Measurements from ENCODE around the gene C8G. TPM values are rescaled to one million over a fixed set of nuclear protein-coding genes. Genes with fewer than 3 reads are reported as not detected.
A peak's percentile ranks its signal among the peaks of the same experiment; 100 is the strongest.

The C8G gene
- total and polyA plus RNA-seq, 2 of the 13 experiments (the other 11 are each of a cell fraction or from before 2014, with no cell fraction given) = 4.9 to 12.8 TPM

DNA sequence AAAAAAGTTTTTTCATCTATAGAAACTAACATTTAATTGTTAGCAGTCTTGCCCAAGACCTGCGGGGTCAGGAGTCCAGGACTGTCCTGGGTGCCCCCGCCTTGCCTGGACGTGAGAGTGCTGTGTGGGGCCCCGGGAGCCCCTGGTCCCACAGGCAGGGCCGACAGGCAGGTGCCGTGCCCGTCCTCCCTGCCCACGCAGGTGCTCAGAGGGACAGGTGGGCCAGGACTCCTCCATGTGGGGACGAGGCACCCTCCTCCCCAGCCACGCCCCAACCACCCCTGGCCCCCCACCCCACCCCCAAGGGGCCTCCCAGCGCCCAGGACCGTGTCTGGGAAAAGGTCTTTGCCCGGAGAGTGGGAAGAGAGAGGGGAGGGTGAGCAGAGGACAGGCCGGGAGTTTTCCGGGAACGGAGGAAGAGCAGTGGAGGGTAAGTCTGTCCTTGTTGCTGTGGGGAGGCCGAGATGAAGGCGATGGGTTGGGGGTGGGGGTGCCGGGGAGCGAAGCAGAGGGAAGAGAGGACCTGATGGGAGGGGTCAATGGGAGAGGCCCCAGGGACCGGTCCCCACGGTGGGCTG is 4.3 kb downstream of the C8G start (continued):
- TF ChIP-seq SCMH1 (CRISPR knock-in tag; IDR thresholded peaks at IDR 0.05; ENCODE audit: borderline replicate concordance) = no peak
- TF ChIP-seq, protein P1, sequence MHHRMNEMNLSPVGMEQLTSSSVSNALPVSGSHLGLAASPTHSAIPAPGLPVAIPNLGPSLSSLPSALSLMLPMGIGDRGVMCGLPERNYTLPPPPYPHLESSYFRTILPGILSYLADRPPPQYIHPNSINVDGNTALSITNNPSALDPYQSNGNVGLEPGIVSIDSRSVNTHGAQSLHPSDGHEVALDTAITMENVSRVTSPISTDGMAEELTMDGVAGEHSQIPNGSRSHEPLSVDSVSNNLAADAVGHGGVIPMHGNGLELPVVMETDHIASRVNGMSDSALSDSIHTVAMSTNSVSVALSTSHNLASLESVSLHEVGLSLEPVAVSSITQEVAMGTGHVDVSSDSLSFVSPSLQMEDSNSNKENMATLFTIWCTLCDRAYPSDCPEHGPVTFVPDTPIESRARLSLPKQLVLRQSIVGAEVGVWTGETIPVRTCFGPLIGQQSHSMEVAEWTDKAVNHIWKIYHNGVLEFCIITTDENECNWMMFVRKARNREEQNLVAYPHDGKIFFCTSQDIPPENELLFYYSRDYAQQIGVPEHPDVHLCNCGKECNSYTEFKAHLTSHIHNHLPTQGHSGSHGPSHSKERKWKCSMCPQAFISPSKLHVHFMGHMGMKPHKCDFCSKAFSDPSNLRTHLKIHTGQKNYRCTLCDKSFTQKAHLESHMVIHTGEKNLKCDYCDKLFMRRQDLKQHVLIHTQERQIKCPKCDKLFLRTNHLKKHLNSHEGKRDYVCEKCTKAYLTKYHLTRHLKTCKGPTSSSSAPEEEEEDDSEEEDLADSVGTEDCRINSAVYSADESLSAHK (CRISPR knock-in tag; IDR thresholded peaks at IDR 0.05; ENCODE audit: borderline replicate concordance) = no peak
- TF ChIP-seq PCBP1 (IDR thresholded peaks at IDR 0.05; ENCODE audit: borderline replicate concordance, low read depth, low read length) = no peak; the same call in 1 of the 2 replicates
- no peak for TF ChIP-seq MXI1 (IDR thresholded peaks at IDR 0.05; ENCODE audit: borderline replicate concordance, low read depth, low read length)
- no peak for TF ChIP-seq FOXO1 (CRISPR knock-in tag; IDR thresholded peaks at IDR 0.05)
- TF ChIP-seq HIVEP1 (CRISPR knock-in tag; IDR thresholded peaks at IDR 0.05) = no peak
- TF ChIP-seq GATAD2A (CRISPR knock-in tag; IDR thresholded peaks at IDR 0.05) = peak; percentile 48; the same call in 1 of the 2 replicates
- TF ChIP-seq RAD51 (IDR thresholded peaks at IDR 0.05; ENCODE audit: borderline replicate concordance) = no peak
- no peak for TF ChIP-seq ZFP36L2 (CRISPR knock-in tag; IDR thresholded peaks at IDR 0.05)
- TF ChIP-seq PHF5A (CRISPR knock-in tag; IDR thresholded peaks at IDR 0.05; ENCODE audit: low read depth, unreplicated experiment) = no peak
- TF ChIP-seq ZFP36 (IDR thresholded peaks at IDR 0.05; ENCODE audit: borderline replicate concordance, low read depth, low read length, partially characterized antibody) = no peak
- TF ChIP-seq HNRNPLL (IDR thresholded peaks at IDR 0.05; ENCODE audit: low read depth, low read length, poor library complexity, severe bottlenecking) = no peak
- TF ChIP-seq SIX4 (CRISPR knock-in tag; IDR thresholded peaks at IDR 0.05) = no peak
- no peak for TF ChIP-seq SNAI1 (CRISPR knock-in tag; IDR thresholded peaks at IDR 0.05; ENCODE audit: borderline replicate concordance)
- TF ChIP-seq, protein P2, sequence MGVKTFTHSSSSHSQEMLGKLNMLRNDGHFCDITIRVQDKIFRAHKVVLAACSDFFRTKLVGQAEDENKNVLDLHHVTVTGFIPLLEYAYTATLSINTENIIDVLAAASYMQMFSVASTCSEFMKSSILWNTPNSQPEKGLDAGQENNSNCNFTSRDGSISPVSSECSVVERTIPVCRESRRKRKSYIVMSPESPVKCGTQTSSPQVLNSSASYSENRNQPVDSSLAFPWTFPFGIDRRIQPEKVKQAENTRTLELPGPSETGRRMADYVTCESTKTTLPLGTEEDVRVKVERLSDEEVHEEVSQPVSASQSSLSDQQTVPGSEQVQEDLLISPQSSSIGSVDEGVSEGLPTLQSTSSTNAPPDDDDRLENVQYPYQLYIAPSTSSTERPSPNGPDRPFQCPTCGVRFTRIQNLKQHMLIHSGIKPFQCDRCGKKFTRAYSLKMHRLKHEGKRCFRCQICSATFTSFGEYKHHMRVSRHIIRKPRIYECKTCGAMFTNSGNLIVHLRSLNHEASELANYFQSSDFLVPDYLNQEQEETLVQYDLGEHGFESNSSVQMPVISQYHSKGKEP (CRISPR knock-in tag; IDR thresholded peaks at IDR 0.05) = no peak
- no peak for TF ChIP-seq ZNF709 (CRISPR knock-in tag; IDR thresholded peaks at IDR 0.05)
- 0 out of 2 replicates have a peak, but pooled peaks have one; percentile 19 for TF ChIP-seq SSRP1 (CRISPR knock-in tag; IDR thresholded peaks at IDR 0.05)
- TF ChIP-seq ZNF460 (CRISPR knock-in tag; IDR thresholded peaks at IDR 0.05; ENCODE audit: borderline replicate concordance) = no peak
- peak; percentile 41; the same call in 1 of the 2 replicates for TF ChIP-seq KDM6A (CRISPR knock-in tag; IDR thresholded peaks at IDR 0.05; ENCODE audit: low read depth)
- TF ChIP-seq, protein P3, sequence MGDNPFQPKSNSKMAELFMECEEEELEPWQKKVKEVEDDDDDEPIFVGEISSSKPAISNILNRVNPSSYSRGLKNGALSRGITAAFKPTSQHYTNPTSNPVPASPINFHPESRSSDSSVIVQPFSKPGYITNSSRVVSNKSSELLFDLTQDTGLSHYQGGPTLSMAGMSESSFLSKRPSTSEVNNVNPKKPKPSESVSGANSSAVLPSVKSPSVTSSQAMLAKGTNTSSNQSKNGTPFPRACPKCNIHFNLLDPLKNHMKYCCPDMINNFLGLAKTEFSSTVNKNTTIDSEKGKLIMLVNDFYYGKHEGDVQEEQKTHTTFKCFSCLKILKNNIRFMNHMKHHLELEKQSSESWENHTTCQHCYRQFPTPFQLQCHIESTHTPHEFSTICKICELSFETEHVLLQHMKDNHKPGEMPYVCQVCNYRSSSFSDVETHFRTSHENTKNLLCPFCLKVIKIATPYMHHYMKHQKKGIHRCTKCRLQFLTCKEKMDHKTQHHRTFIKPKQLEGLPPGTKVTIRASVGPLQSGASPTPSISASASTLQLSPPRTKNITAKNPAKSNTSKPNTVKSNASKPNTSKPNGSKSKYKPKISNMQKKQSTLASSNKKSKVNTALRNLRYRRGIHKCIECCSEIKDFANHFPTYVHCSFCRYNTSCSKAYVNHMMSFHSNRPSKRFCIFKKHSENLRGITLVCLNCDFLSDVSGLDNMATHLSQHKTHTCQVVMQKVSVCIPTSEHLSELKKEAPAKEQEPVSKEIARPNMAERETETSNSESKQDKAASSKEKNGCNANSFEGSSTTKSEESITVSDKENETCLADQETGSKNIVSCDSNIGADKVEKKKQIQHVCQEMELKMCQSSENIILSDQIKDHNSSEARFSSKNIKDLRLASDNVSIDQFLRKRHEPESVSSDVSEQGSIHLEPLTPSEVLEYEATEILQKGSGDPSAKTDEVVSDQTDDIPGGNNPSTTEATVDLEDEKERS (CRISPR knock-in tag; IDR thresholded peaks at IDR 0.05) = peak; percentile 18; the same call in 1 of the 2 replicates
- no peak for TF ChIP-seq ZFY (CRISPR knock-in tag; IDR thresholded peaks at IDR 0.05)
- TF ChIP-seq, protein P4, sequence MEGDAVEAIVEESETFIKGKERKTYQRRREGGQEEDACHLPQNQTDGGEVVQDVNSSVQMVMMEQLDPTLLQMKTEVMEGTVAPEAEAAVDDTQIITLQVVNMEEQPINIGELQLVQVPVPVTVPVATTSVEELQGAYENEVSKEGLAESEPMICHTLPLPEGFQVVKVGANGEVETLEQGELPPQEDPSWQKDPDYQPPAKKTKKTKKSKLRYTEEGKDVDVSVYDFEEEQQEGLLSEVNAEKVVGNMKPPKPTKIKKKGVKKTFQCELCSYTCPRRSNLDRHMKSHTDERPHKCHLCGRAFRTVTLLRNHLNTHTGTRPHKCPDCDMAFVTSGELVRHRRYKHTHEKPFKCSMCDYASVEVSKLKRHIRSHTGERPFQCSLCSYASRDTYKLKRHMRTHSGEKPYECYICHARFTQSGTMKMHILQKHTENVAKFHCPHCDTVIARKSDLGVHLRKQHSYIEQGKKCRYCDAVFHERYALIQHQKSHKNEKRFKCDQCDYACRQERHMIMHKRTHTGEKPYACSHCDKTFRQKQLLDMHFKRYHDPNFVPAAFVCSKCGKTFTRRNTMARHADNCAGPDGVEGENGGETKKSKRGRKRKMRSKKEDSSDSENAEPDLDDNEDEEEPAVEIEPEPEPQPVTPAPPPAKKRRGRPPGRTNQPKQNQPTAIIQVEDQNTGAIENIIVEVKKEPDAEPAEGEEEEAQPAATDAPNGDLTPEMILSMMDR (CRISPR knock-in tag; IDR thresholded peaks at IDR 0.05) = no peak
- TF ChIP-seq ZNF747 (CRISPR knock-in tag; IDR thresholded peaks at IDR 0.05; ENCODE audit: borderline replicate concordance) = no peak
